GM23338 (cell line): ENCODE measurements around the gene CCDC86. TPM values are rescaled to one million over a fixed set of nuclear protein-coding genes. Genes with fewer than 3 reads are reported as not detected.

Source experiments
- ATAC-seq: fragments of 200-7000 bp; cut with Tn5 transposase; 3 replicates; pipeline ENCODE4 v1.9.1; 2020
- DNase-seq: peaks from one replicate; pipeline ENCODE4 v3.0.0-alpha.2; 2015; ENCODE audit warnings: low spot score
- H2AFZ ChIP-seq: fragments of 200-600 bp; sonication (generic); 2 replicates; pipeline ENCODE4 v1.8.0; 2016; ENCODE audit warnings: antibody characterized with exemption, mild to moderate bottlenecking, moderate library complexity
- H3F3A ChIP-seq: fragments of 200-600 bp; sonication (generic); replicated peaks from 2 replicates; pipeline ENCODE4 v1.8.0; 2017; ENCODE audit warnings: antibody characterized with exemption, mixed run types, low read depth
- H3K27ac ChIP-seq: fragments of 200-600 bp; sonication (generic); 2 replicates; pipeline ENCODE4 v1.6.1; 2016; ENCODE audit warnings: low read depth
- H3K27me3 ChIP-seq: fragments of 200-600 bp; sonication (generic); 2 replicates; pipeline ENCODE4 v1.8.0; 2016; ENCODE audit warnings: mild to moderate bottlenecking, mixed run types, moderate library complexity; ENCODE audit not compliant: insufficient read depth
- H3K36me3 ChIP-seq: fragments of 200-600 bp; sonication (generic); 2 replicates; pipeline ENCODE4 v1.8.0; 2016; ENCODE audit warnings: mild to moderate bottlenecking; ENCODE audit not compliant: insufficient read depth
- H3K4me1 ChIP-seq: fragments of 200-600 bp; sonication (generic); 2 replicates; pipeline ENCODE4 v1.8.0; 2016; ENCODE audit warnings: mild to moderate bottlenecking, moderate library complexity; ENCODE audit not compliant: insufficient read depth
- H3K4me2 ChIP-seq: fragments of 200-600 bp; sonication (generic); 2 replicates; pipeline ENCODE4 v1.7.1; 2017; ENCODE audit warnings: mixed run types
- H3K4me3 ChIP-seq: fragments of 200-600 bp; sonication (generic); 2 replicates; pipeline ENCODE4 v1.6.1; 2016; ENCODE audit warnings: mixed run types
- H3K79me2 ChIP-seq: fragments of 200-600 bp; sonication (generic); replicated peaks from 2 replicates; pipeline ENCODE4 v1.8.0; 2017; ENCODE audit warnings: mild to moderate bottlenecking; ENCODE audit not compliant: insufficient read depth
- H3K9me2 ChIP-seq: fragments of 200-600 bp; sonication (generic); 2 replicates; pipeline ENCODE4 v1.8.0; 2017; ENCODE audit not compliant: insufficient read depth
- H4K20me1 ChIP-seq: fragments of 200-600 bp; sonication (generic); replicated peaks from 2 replicates; pipeline ENCODE4 v1.8.0; 2017; ENCODE audit warnings: mild to moderate bottlenecking; ENCODE audit not compliant: insufficient read depth
- H3K27ac Mint-ChIP-seq: 2 replicates; pipeline ENCODE4 v1.8.0; 2020; ENCODE audit warnings: inconsistent platforms, mild to moderate bottlenecking, moderate library complexity, mixed read lengths
- H3K27me3 Mint-ChIP-seq: 3 replicates; pipeline ENCODE4 v1.8.0; 2022; ENCODE audit warnings: low read depth, mild to moderate bottlenecking, moderate library complexity, mixed read lengths, inconsistent platforms; ENCODE audit not compliant: insufficient read depth, poor library complexity
- H3K36me3 Mint-ChIP-seq: 3 replicates; pipeline ENCODE4 v1.8.0; 2021; ENCODE audit warnings: low read depth, mild to moderate bottlenecking, inconsistent platforms, moderate library complexity, mixed read lengths
- H3K4me1 Mint-ChIP-seq: 3 replicates; pipeline ENCODE4 v1.8.0; 2020; ENCODE audit warnings: mild to moderate bottlenecking, inconsistent platforms, mixed read lengths
- H3K4me3 Mint-ChIP-seq: 3 replicates; pipeline ENCODE4 v1.8.0; 2021; ENCODE audit warnings: moderate library complexity, mild to moderate bottlenecking, inconsistent platforms, mixed read lengths
- H3K9me3 Mint-ChIP-seq: 3 replicates; pipeline ENCODE4 v1.8.0; 2020; ENCODE audit warnings: moderate library complexity, mild to moderate bottlenecking, inconsistent platforms, mixed read lengths
- CREB1 ChIP-seq: fragments of 250-450 bp; sonication (Bioruptor Pico); IDR thresholded peaks from 2 replicates; pipeline ENCODE4 v1.5.0; 2020; ENCODE audit warnings: low read depth, mild to moderate bottlenecking, moderate library complexity
- CTCF ChIP-seq, 2 experiments: fragments of 200-600 bp in 1 of 2; sonication (generic) in 1 of 2; conservative IDR thresholded peaks; 2 replicates each; pipeline versions ENCODE4 v1.5.1 to v1.6.1; 2016 to 2017; ENCODE audit warnings: antibody characterized with exemption in 2 of 2, low read depth in 2 of 2, mild to moderate bottlenecking in 2 of 2, moderate library complexity in 1 of 2
- ETS1 ChIP-seq: IDR thresholded peaks from 2 replicates; pipeline ENCODE4 v1.6.1; 2016; ENCODE audit warnings: antibody characterized with exemption
- EZH2 ChIP-seq: fragments of 200-600 bp; sonication (generic); IDR thresholded peaks from one replicate; pipeline ENCODE4 v1.8.0; 2017; ENCODE audit warnings: antibody characterized with exemption, mild to moderate bottlenecking, low read depth; ENCODE audit not compliant: unreplicated experiment
- JUNB ChIP-seq: IDR thresholded peaks from one replicate; pipeline ENCODE4 v1.6.1; 2016; ENCODE audit warnings: antibody characterized with exemption; ENCODE audit not compliant: unreplicated experiment
- NANOG ChIP-seq: IDR thresholded peaks from 2 replicates; pipeline ENCODE4 v1.6.1; 2016; ENCODE audit warnings: antibody characterized with exemption, borderline replicate concordance
- POLR2AphosphoS5 ChIP-seq: IDR thresholded peaks from 2 replicates; pipeline ENCODE4 v1.6.1; 2016; ENCODE audit warnings: antibody characterized with exemption, low read depth
- STAT1 ChIP-seq: IDR thresholded peaks from one replicate; pipeline ENCODE4 v1.6.1; 2016; ENCODE audit warnings: antibody characterized with exemption; ENCODE audit not compliant: unreplicated experiment
- ZNF114 ChIP-seq: fragments of 250-450 bp; sonication (Bioruptor Pico); IDR thresholded peaks from 2 replicates; pipeline ENCODE4 v1.5.0; 2020; ENCODE audit warnings: mild to moderate bottlenecking, moderate library complexity
- ZNF331 ChIP-seq: fragments of 250-450 bp; sonication (Bioruptor Pico); IDR thresholded peaks from 2 replicates; pipeline ENCODE4 v1.5.0; 2020; ENCODE audit warnings: low read depth, mild to moderate bottlenecking, moderate library complexity
- polyA plus RNA-seq: library from polyadenylated mRNA; unstranded; fragments of >200 nt; fragmentation: Nextera tagmentation; extraction: Ambion mirVana; gene quantifications from 2 replicates; pipeline ENCODE4 v1.2.1, GENCODE V29; 2016
- total RNA-seq: library from RNA; depleted of rRNA; stranded (reverse); fragments of >200 nt; shearing (Covaris generic); gene quantifications from 2 replicates; pipeline ENCODE4 v1.2.3, GENCODE V29; 2014
- TF ChIP-seq, protein P1 (sequence below): fragments of 250-450 bp; sonication (Bioruptor Pico); IDR thresholded peaks from 2 replicates; pipeline ENCODE4 v1.5.0; 2020; ENCODE audit warnings: mild to moderate bottlenecking, moderate library complexity
- TF ChIP-seq, protein P2 (sequence below): IDR thresholded peaks from one replicate; pipeline ENCODE4 v1.6.1; 2018; ENCODE audit warnings: antibody characterized with exemption; ENCODE audit not compliant: unreplicated experiment

Gene CCDC86
- total and polyA plus RNA-seq, 2 experiments from 2014 or later, result 67.3 to 98.5 TPM

DNA sequence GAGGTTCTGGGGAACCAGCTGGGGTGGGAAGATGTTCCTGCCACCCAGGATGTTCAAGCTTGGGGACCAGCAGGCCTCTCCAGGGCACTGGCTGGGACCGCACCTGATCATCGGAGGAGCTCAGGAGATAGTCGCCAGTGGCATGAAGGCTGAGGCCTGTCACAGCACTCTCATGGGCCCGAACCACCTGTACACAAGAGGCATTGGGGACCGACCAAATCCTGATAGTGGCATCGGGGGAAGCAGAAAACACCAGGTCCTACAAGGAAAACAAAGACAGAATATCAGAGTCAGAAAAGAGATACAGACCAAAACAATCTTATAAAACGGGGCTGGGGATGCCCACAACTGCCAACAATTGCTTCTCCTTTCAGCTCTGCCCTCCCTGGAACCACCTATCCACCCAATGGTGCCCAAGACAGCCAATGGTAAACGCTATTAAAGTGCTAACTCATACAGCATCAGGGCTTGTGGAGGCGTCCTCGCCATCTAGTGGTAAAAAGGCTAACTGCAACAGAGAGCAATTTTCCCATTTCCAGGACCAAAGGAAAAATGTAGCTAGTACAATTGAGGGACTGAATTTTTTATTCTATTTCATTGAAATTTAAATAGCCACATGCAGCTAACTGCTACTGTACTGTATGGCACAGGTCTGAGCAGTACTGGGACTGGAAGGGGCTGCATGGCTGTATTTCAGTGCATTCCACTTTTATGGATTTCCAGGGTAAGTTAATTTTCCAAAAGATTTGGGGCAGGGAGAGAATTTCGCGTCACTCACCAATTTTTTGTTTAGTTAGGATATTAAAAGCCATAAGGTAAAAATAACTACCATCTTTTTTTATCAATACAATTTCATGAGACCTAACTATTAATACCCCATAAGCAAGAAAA, 57.4 kb downstream of the CCDC86 start (continued):
- TF ChIP-seq, protein P1, sequence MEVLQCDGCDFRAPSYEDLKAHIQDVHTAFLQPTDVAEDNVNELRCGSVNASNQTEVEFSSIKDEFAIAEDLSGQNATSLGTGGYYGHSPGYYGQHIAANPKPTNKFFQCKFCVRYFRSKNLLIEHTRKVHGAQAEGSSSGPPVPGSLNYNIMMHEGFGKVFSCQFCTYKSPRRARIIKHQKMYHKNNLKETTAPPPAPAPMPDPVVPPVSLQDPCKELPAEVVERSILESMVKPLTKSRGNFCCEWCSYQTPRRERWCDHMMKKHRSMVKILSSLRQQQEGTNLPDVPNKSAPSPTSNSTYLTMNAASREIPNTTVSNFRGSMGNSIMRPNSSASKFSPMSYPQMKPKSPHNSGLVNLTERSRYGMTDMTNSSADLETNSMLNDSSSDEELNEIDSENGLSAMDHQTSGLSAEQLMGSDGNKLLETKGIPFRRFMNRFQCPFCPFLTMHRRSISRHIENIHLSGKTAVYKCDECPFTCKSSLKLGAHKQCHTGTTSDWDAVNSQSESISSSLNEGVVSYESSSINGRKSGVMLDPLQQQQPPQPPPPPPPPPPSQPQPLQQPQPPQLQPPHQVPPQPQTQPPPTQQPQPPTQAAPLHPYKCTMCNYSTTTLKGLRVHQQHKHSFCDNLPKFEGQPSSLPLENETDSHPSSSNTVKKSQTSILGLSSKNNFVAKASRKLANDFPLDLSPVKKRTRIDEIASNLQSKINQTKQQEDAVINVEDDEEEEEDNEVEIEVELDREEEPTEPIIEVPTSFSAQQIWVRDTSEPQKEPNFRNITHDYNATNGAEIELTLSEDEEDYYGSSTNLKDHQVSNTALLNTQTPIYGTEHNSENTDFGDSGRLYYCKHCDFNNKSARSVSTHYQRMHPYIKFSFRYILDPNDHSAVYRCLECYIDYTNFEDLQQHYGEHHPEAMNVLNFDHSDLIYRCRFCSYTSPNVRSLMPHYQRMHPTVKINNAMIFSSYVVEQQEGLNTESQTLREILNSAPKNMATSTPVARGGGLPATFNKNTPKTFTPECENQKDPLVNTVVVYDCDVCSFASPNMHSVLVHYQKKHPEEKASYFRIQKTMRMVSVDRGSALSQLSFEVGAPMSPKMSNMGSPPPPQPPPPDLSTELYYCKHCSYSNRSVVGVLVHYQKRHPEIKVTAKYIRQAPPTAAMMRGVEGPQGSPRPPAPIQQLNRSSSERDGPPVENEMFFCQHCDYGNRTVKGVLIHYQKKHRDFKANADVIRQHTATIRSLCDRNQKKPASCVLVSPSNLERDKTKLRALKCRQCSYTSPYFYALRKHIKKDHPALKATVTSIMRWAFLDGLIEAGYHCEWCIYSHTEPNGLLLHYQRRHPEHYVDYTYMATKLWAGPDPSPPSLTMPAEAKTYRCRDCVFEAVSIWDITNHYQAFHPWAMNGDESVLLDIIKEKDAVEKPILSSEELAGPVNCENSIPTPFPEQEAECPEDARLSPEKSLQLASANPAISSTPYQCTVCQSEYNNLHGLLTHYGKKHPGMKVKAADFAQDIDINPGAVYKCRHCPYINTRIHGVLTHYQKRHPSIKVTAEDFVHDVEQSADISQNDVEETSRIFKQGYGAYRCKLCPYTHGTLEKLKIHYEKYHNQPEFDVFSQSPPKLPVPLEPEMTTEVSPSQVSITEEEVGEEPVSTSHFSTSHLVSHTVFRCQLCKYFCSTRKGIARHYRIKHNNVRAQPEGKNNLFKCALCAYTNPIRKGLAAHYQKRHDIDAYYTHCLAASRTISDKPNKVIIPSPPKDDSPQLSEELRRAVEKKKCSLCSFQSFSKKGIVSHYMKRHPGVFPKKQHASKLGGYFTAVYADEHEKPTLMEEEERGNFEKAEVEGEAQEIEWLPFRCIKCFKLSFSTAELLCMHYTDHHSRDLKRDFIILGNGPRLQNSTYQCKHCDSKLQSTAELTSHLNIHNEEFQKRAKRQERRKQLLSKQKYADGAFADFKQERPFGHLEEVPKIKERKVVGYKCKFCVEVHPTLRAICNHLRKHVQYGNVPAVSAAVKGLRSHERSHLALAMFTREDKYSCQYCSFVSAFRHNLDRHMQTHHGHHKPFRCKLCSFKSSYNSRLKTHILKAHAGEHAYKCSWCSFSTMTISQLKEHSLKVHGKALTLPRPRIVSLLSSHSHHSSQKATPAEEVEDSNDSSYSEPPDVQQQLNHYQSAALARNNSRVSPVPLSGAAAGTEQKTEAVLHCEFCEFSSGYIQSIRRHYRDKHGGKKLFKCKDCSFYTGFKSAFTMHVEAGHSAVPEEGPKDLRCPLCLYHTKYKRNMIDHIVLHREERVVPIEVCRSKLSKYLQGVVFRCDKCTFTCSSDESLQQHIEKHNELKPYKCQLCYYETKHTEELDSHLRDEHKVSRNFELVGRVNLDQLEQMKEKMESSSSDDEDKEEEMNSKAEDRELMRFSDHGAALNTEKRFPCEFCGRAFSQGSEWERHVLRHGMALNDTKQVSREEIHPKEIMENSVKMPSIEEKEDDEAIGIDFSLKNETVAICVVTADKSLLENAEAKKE (CRISPR knock-in tag), result no peak

DNA sequence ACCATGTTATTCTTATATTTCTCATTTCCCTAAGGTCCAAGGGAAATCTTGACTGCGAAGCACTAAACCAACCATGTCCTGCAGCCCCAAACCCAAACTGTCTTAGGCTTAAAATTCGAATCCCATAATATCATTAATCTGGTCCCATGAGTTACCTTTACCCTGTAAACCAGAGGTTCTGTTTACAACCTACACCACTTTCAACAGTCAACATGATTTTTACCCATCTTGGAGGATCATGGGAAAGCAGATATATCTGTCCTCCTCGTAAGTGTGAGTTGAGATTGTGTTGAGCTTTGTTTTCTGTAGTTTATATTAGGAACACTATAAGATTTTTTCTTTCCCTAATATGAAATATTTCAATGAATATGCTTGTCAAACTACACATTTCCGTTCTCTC, 58.1 kb downstream of the CCDC86 start:
- Mint-ChIP-seq H3K27ac (no peak overlapping the region), H3K27me3 (no peaks in the 10 kb centered on the region), H3K9me3 (no peaks in the 10 kb centered on the region), H3K4me1 (peaks cover 7% of the 10 kb centered on the region), H3K4me3 (no peak overlapping the region), H3K36me3 (peaks cover 86% of the 10 kb centered on the region)
- DNase-seq, result no peak
- H3K36me3 ChIP-seq, result peaks cover 48% of the 10 kb centered on the region
- peaks cover 27% of the 10 kb centered on the region for H3K79me2 ChIP-seq
- peaks cover 36% of the 10 kb centered on the region for H4K20me1 ChIP-seq
- H3K4me3 ChIP-seq, result no peak overlapping the region
- H3F3A ChIP-seq, result no peaks in the 10 kb centered on the region; the same call in 1 of the 2 replicates
- H3K9me2 ChIP-seq, result no peaks in the 10 kb centered on the region
- H3K4me1 ChIP-seq, result peaks cover 3% of the 10 kb centered on the region
- no peak overlapping the region for H3K27ac ChIP-seq
- no peak overlapping the region for H2AFZ ChIP-seq
- ATAC-seq, result no peak
- H3K27me3 ChIP-seq, result no peaks in the 10 kb centered on the region
- no peak overlapping the region for H3K4me2 ChIP-seq
- no peak for TF ChIP-seq JUNB
- TF ChIP-seq CREB1, result no peak
- TF ChIP-seq ZNF331 (CRISPR knock-in tag), result no peak
- TF ChIP-seq ZNF114, result no peak
- no peak for TF ChIP-seq CTCF (conservative IDR thresholded peaks at IDR 0.05; ENCODE audit: low read depth in 2 of 2)
- TF ChIP-seq STAT1, result no peak
- TF ChIP-seq, protein P2, sequence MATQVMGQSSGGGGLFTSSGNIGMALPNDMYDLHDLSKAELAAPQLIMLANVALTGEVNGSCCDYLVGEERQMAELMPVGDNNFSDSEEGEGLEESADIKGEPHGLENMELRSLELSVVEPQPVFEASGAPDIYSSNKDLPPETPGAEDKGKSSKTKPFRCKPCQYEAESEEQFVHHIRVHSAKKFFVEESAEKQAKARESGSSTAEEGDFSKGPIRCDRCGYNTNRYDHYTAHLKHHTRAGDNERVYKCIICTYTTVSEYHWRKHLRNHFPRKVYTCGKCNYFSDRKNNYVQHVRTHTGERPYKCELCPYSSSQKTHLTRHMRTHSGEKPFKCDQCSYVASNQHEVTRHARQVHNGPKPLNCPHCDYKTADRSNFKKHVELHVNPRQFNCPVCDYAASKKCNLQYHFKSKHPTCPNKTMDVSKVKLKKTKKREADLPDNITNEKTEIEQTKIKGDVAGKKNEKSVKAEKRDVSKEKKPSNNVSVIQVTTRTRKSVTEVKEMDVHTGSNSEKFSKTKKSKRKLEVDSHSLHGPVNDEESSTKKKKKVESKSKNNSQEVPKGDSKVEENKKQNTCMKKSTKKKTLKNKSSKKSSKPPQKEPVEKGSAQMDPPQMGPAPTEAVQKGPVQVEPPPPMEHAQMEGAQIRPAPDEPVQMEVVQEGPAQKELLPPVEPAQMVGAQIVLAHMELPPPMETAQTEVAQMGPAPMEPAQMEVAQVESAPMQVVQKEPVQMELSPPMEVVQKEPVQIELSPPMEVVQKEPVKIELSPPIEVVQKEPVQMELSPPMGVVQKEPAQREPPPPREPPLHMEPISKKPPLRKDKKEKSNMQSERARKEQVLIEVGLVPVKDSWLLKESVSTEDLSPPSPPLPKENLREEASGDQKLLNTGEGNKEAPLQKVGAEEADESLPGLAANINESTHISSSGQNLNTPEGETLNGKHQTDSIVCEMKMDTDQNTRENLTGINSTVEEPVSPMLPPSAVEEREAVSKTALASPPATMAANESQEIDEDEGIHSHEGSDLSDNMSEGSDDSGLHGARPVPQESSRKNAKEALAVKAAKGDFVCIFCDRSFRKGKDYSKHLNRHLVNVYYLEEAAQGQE, result no peak
- no peak for TF ChIP-seq EZH2
- TF ChIP-seq NANOG, result no peak
- TF ChIP-seq ETS1, result no peak
- TF ChIP-seq POLR2AphosphoS5, result no peak
